Measurements from ENCODE around the gene LEMD3.

LEMD3 gene

GRCh38 chr12:65208964-65209654 lies 39.7 kb downstream of the LEMD3 start:
- DNase-seq (ENCODE audit: low read depth): no peak

- DNase-seq (ENCODE audit: low read depth): no peak
Measured at GRCh38 chr12:65209655-65210043, 40.3 kb downstream of the LEMD3 start.

DNA sequence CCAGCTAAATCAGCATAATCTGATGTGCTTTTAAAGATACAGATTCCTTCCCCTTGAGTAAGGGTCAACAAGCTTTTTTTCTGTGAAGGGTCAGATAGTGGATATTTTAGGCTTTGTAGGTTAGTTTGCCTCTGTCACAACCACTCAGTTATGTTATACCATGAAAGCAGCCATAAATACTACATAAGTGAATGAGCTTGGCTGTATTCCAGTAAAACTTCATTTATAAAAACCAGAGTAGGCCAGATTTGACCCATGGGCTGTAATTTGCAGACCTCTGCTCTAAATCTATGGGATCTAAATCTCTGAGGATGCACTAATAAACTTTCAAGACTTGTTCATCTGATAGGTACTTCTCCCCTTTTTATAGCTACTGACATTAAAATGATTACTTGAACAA lies 47.7 kb downstream of the LEMD3 start:
- no peak for DNase-seq (ENCODE audit: low read depth)

DNA sequence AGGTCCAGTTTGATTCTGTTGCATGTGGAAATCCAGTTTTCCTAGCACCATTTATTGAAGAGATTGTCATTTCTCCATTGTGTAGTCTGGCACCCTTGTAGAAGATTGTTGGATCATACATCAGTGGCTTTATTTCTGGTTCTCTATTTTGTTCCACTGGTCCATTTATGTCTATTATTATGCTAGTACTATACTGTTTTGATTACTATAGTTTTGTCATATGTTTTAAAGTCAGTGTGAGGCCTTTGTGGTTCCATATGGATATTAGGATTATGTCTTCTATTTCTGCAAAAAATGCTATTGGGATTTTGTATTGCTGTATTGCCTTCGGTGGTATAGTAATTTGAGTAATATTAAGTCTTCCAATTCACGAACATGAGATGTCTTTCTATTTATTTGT lies 51.4 kb downstream of the LEMD3 start:
- no peak for DNase-seq (ENCODE audit: low read depth)

DNA sequence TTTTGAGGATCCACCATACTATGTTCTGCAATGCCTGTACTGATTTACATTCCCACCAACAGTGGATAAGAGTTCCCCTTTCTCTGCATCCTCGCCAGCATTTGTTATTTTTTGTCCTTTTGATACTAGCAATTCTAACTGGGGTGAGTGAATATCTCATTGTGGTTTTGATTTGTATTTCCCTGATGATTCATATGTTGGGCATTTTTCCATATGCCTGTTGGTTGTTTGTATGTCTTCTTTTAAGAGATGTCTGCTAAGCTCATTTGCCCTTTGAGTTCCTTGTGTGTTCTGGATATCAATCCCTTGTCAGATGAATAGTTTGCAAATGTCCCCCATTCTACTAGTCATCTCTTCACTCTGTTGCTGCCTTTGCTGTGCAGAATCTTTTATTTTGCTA lies 60.1 kb downstream of the LEMD3 start:
- peak; percentile 57 for DNase-seq (ENCODE audit: low read depth)

DNA sequence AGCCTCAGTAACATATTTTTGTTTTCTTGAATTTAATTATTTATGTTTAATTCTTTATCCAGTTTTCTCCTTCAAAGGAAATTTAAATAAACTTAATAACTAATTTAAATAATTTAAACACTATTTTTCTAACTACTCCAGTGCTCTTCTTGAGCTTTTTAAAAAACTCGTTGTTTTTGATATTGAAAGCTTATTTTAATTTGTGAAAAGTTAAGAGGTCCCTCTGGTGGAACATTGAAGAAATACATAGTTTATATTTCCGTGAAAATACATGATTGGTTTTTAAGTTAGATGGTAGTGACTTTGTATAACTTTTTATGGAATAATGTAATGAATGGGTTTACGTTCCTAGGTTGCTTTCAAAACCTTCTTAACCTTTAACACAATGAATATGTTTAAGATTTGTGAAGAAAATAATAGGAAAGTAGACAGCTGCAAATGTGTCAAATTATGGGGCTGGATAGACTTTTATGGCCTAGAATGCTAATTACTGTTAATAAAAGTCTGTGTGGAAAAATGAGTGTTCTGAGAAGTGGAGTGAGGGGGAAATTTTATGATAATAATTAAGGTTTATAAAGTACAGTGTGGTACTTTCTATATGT lies 63.2 kb downstream of the LEMD3 start:
- no peak for DNase-seq (ENCODE audit: low read depth)

- no peak for DNase-seq (ENCODE audit: low read depth)
Measured at GRCh38 chr12:65237153-65237552, 67.8 kb downstream of the LEMD3 start.

GRCh38 chr12:65238609-65239008 lies 69.2 kb downstream of the LEMD3 start:
- DNase-seq (ENCODE audit: low read depth): no peak

GRCh38 chr12:65248656-65249633 lies 79.6 kb downstream of the LEMD3 start:
- DNase-seq (ENCODE audit: low read depth): no peak

- DNase-seq (ENCODE audit: low read depth): no peak
Measured at GRCh38 chr12:65252515-65252914, 83.1 kb downstream of the LEMD3 start.

DNA sequence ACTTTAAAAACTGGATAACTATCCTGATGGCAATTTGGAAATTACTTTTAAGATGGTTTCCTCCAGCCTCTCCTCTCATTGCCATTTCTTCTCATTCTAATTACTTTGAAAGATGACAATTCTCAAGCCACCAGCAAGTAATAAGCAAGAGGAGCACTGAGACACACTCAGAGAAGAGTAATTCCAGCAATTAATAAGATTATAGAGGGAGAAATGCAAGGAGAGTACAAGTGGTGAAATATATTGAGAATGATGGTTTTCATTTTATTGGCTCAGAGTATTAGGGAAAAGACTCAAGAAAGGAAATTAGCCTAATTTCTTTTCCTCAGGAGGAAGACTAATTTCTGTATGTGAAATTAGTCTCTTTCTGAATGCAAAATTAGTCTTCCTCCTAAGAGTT lies 88.6 kb downstream of the LEMD3 start:
- DNase-seq (ENCODE audit: low read depth): no peak

GRCh38 chr12:65259501-65259900 lies 90.1 kb downstream of the LEMD3 start:
- no peak for DNase-seq (ENCODE audit: low read depth)

DNA sequence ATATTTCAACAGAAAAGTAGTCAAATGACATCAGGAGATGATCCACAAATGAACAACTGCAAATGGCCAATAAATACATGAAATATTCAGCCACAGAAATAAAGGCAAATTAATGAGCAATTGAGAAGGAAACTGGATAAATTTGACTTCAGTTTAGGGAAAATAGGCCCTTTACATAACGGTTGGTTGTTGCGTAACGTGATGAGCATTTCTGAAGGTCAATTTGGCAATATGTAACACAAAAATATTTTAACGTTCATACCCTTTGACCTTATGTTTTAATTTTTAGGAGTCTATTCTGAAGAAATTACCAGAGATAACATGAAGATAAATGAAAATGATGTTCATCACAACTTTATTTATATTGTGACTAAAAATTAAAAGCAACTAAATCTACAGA lies 94.4 kb downstream of the LEMD3 start:
- DNase-seq (ENCODE audit: low read depth): no peak

GRCh38 chr12:65266408-65266807 lies 97.0 kb downstream of the LEMD3 start:
- DNase-seq (ENCODE audit: low read depth): no peak

- DNase-seq (ENCODE audit: low read depth): no peak
Measured at GRCh38 chr12:65269603-65270002, 100.2 kb downstream of the LEMD3 start.

DNA sequence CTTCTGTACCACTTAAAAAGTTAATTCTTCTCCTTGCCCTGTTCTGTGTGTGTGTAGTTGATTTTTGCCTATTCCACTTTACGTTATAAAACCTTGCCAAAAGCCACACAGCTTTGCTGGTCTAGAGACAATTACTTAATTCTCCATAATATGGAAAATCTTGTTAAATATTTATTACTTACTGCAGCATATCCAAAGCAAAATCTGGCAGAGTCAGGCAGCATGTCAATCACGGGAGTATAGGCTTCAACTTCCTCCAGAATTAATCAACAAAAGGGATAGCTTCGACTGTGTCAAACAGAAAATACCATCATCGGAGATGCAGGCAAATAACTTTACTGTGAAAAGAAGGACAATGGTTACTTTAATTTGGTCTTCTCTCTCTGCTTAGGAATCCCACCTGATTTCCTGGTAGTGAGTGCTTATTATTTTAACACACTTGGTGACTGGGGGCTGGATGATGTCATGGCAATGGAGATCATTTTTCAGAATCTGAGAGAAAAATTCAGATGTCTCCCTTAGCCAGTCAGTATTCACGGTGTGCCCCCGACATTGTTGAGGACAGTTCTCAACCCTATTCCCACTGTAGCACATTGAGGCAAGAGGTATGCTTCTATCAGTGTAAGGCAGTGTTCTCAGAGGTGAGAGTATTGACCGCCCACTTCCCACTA lies 105.4 kb downstream of the LEMD3 start:
- no peak for DNase-seq (ENCODE audit: low read depth)

DNA sequence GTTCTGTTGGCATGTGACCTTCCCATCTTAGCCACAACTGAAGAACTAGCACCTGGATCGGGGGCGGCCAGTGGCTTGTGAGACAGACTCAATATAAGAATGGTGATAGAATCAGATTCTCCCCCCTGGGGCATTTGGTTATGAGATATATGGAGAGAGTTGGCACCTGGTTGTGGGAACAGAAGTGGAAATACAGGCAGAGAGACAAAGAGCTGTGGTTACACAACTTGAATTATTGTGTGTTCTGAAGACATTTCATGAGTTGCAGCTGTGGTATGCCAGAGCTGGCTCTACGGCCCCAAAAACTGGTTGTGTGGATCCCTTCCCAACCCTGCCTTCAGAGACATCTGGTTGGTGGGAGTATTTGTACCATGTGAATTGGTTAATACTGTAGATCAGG lies 106.2 kb downstream of the LEMD3 start:
- DNase-seq (ENCODE audit: low read depth): no peak

DNA sequence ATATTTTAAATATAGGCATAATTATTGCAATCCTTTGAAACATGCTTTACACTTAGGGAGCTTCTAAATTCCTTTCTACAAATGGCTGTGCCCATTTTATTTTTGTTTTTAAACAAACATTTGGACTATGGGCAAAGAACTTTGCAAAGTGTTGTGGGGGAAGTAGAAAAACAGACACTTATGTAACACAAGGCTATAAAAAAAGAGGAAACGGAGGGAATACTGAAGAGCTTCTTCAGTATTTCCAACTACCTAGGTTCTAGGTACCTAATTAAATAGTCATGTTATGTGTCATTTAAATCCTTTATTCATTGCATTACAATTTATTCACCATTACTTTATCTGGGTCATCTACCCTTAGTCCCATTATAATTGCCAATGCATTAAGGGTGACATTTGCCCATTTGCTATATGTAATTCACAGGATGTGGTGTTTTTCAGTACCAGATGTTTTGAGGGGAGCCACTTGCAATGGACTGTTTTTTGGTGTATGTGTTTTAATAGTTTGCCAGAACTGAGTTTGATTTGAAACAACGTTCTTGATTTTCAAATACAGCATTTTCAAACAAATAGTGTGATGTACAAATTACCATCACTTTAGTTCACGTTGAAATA lies 107.6 kb downstream of the LEMD3 start:
- no peak for DNase-seq (ENCODE audit: low read depth)

GRCh38 chr12:65277994-65278575 lies 108.7 kb downstream of the LEMD3 start:
- no peak for DNase-seq (ENCODE audit: low read depth)

- no peak for DNase-seq (ENCODE audit: low read depth)
Measured at GRCh38 chr12:65278576-65279368, 109.4 kb downstream of the LEMD3 start, which contains the start of gene MSRB3. MSRB3 (plus strand) TSS chr12:65278683; CDS start chr12:65308580, 29,897 bp downstream.
